GM23338 (cell line): ENCODE results near the gene CHMP4B. TPM values are rescaled to one million over a fixed set of nuclear protein-coding genes. Genes with fewer than 3 reads are reported as not detected.

Source experiments
- ATAC-seq: fragments of 200-7000 bp; cut with Tn5 transposase; 3 replicates; pipeline ENCODE4 v1.9.1; 2020
- DNase-seq: peaks from one replicate; pipeline ENCODE4 v3.0.0-alpha.2; 2015; ENCODE audit warnings: low spot score
- H2AFZ ChIP-seq: fragments of 200-600 bp; sonication (generic); 2 replicates; pipeline ENCODE4 v1.8.0; 2016; ENCODE audit warnings: antibody characterized with exemption, mild to moderate bottlenecking, moderate library complexity
- H3F3A ChIP-seq: fragments of 200-600 bp; sonication (generic); replicated peaks from 2 replicates; pipeline ENCODE4 v1.8.0; 2017; ENCODE audit warnings: antibody characterized with exemption, mixed run types, low read depth
- H3K27ac ChIP-seq: fragments of 200-600 bp; sonication (generic); 2 replicates; pipeline ENCODE4 v1.6.1; 2016; ENCODE audit warnings: low read depth
- H3K27me3 ChIP-seq: fragments of 200-600 bp; sonication (generic); 2 replicates; pipeline ENCODE4 v1.8.0; 2016; ENCODE audit warnings: mild to moderate bottlenecking, mixed run types, moderate library complexity; ENCODE audit not compliant: insufficient read depth
- H3K36me3 ChIP-seq: fragments of 200-600 bp; sonication (generic); 2 replicates; pipeline ENCODE4 v1.8.0; 2016; ENCODE audit warnings: mild to moderate bottlenecking; ENCODE audit not compliant: insufficient read depth
- H3K4me1 ChIP-seq: fragments of 200-600 bp; sonication (generic); 2 replicates; pipeline ENCODE4 v1.8.0; 2016; ENCODE audit warnings: mild to moderate bottlenecking, moderate library complexity; ENCODE audit not compliant: insufficient read depth
- H3K4me2 ChIP-seq: fragments of 200-600 bp; sonication (generic); 2 replicates; pipeline ENCODE4 v1.7.1; 2017; ENCODE audit warnings: mixed run types
- H3K4me3 ChIP-seq: fragments of 200-600 bp; sonication (generic); 2 replicates; pipeline ENCODE4 v1.6.1; 2016; ENCODE audit warnings: mixed run types
- H3K79me2 ChIP-seq: fragments of 200-600 bp; sonication (generic); replicated peaks from 2 replicates; pipeline ENCODE4 v1.8.0; 2017; ENCODE audit warnings: mild to moderate bottlenecking; ENCODE audit not compliant: insufficient read depth
- H3K9me2 ChIP-seq: fragments of 200-600 bp; sonication (generic); 2 replicates; pipeline ENCODE4 v1.8.0; 2017; ENCODE audit not compliant: insufficient read depth
- H4K20me1 ChIP-seq: fragments of 200-600 bp; sonication (generic); replicated peaks from 2 replicates; pipeline ENCODE4 v1.8.0; 2017; ENCODE audit warnings: mild to moderate bottlenecking; ENCODE audit not compliant: insufficient read depth
- H3K27ac Mint-ChIP-seq: 2 replicates; pipeline ENCODE4 v1.8.0; 2020; ENCODE audit warnings: inconsistent platforms, mild to moderate bottlenecking, moderate library complexity, mixed read lengths
- H3K27me3 Mint-ChIP-seq: 3 replicates; pipeline ENCODE4 v1.8.0; 2022; ENCODE audit warnings: low read depth, mild to moderate bottlenecking, moderate library complexity, mixed read lengths, inconsistent platforms; ENCODE audit not compliant: insufficient read depth, poor library complexity
- H3K36me3 Mint-ChIP-seq: 3 replicates; pipeline ENCODE4 v1.8.0; 2021; ENCODE audit warnings: low read depth, mild to moderate bottlenecking, inconsistent platforms, moderate library complexity, mixed read lengths
- H3K4me1 Mint-ChIP-seq: 3 replicates; pipeline ENCODE4 v1.8.0; 2020; ENCODE audit warnings: mild to moderate bottlenecking, inconsistent platforms, mixed read lengths
- H3K4me3 Mint-ChIP-seq: 3 replicates; pipeline ENCODE4 v1.8.0; 2021; ENCODE audit warnings: moderate library complexity, mild to moderate bottlenecking, inconsistent platforms, mixed read lengths
- H3K9me3 Mint-ChIP-seq: 3 replicates; pipeline ENCODE4 v1.8.0; 2020; ENCODE audit warnings: moderate library complexity, mild to moderate bottlenecking, inconsistent platforms, mixed read lengths
- CREB1 ChIP-seq: fragments of 250-450 bp; sonication (Bioruptor Pico); IDR thresholded peaks from 2 replicates; pipeline ENCODE4 v1.5.0; 2020; ENCODE audit warnings: low read depth, mild to moderate bottlenecking, moderate library complexity
- EZH2 ChIP-seq: fragments of 200-600 bp; sonication (generic); IDR thresholded peaks from one replicate; pipeline ENCODE4 v1.8.0; 2017; ENCODE audit warnings: antibody characterized with exemption, mild to moderate bottlenecking, low read depth; ENCODE audit not compliant: unreplicated experiment
- EZH2phosphoT487 ChIP-seq: fragments of 200-600 bp; sonication (generic); IDR thresholded peaks from one replicate; pipeline ENCODE4 v1.8.1; 2018; ENCODE audit warnings: antibody characterized with exemption; ENCODE audit not compliant: unreplicated experiment
- JUNB ChIP-seq: IDR thresholded peaks from one replicate; pipeline ENCODE4 v1.6.1; 2016; ENCODE audit warnings: antibody characterized with exemption; ENCODE audit not compliant: unreplicated experiment
- NANOG ChIP-seq: IDR thresholded peaks from 2 replicates; pipeline ENCODE4 v1.6.1; 2016; ENCODE audit warnings: antibody characterized with exemption, borderline replicate concordance
- POLR2AphosphoS5 ChIP-seq: IDR thresholded peaks from 2 replicates; pipeline ENCODE4 v1.6.1; 2016; ENCODE audit warnings: antibody characterized with exemption, low read depth
- REST ChIP-seq: IDR thresholded peaks from one replicate; pipeline ENCODE4 v1.6.1; 2018; ENCODE audit warnings: antibody characterized with exemption; ENCODE audit not compliant: unreplicated experiment
- STAT1 ChIP-seq: IDR thresholded peaks from one replicate; pipeline ENCODE4 v1.6.1; 2016; ENCODE audit warnings: antibody characterized with exemption; ENCODE audit not compliant: unreplicated experiment
- ZNF114 ChIP-seq: fragments of 250-450 bp; sonication (Bioruptor Pico); IDR thresholded peaks from 2 replicates; pipeline ENCODE4 v1.5.0; 2020; ENCODE audit warnings: mild to moderate bottlenecking, moderate library complexity
- ZNF331 ChIP-seq: fragments of 250-450 bp; sonication (Bioruptor Pico); IDR thresholded peaks from 2 replicates; pipeline ENCODE4 v1.5.0; 2020; ENCODE audit warnings: low read depth, mild to moderate bottlenecking, moderate library complexity
- ZNF462 ChIP-seq: fragments of 250-450 bp; sonication (Bioruptor Pico); IDR thresholded peaks from 2 replicates; pipeline ENCODE4 v1.5.0; 2020; ENCODE audit warnings: mild to moderate bottlenecking, moderate library complexity
- polyA plus RNA-seq: library from polyadenylated mRNA; unstranded; fragments of >200 nt; fragmentation: Nextera tagmentation; extraction: Ambion mirVana; gene quantifications from 2 replicates; pipeline ENCODE4 v1.2.1, GENCODE V29; 2016
- total RNA-seq: library from RNA; depleted of rRNA; stranded (reverse); fragments of >200 nt; shearing (Covaris generic); gene quantifications from 2 replicates; pipeline ENCODE4 v1.2.3, GENCODE V29; 2014
- TF ChIP-seq, protein P1 (sequence below): IDR thresholded peaks from 2 replicates; pipeline ENCODE4 v1.6.1; 2016; ENCODE audit warnings: antibody characterized with exemption
- TF ChIP-seq, protein P2 (sequence below), 2 experiments: fragments of 200-600 bp in 1 of 2; sonication (generic) in 1 of 2; conservative IDR thresholded peaks; 2 replicates each; pipeline versions ENCODE4 v1.5.1 to v1.6.1; 2016 to 2017; ENCODE audit warnings: antibody characterized with exemption in 2 of 2, low read depth in 2 of 2, mild to moderate bottlenecking in 2 of 2, moderate library complexity in 1 of 2

CHMP4B gene
- total and polyA plus RNA-seq, 2 experiments from 2014 or later, result 14.5 to 49.3 TPM

DNA sequence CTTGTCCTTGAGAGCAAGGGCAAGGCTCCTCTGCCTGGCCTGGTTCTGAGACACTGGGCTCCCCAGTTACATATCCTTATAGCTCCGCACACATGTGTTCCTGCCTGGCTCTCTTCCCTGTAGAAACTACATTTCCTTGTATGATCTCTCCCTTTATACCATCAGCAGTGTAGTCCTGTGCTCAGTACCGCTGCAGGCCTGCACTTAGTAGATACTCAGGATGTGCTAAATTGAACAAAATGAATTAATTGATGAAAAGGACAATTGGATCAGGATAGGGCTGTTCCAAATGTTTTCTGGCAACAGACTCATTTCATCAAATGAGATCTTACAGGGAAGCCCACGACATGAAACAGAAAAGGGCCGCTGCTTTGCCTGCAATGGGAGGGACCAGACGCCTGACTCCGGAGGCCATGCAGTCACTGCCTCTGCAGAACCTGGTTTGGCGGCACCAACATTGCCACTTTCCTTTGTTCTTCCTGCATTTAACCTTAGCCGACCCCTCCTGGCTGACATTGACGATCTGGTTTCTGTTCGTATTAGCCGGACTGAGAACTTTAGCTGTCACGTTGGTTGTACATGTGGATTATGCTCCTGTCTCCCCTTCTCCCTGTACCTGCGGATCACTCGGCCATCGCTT lies 53.3 kb downstream of the CHMP4B start:
- H3K27ac Mint-ChIP-seq, result no peak overlapping the region
- H3K9me3 Mint-ChIP-seq, result no peaks in the 10 kb centered on the region
- Histone ChIP-seq H3K36me3 (no peaks in the 10 kb centered on the region), H3K9me2 (no peaks in the 10 kb centered on the region), H2AFZ (peak overlapping the region; percentile 47; the same call in 1 of the 2 replicates), H3K4me1 (no peaks in the 10 kb centered on the region; the same call in 1 of the 2 replicates), H3K4me2 (no peak overlapping the region), H3K27ac (no peak overlapping the region), H3K4me3 (no peak overlapping the region), H3K79me2 (no peaks in the 10 kb centered on the region), H3F3A (no peaks in the 10 kb centered on the region), H4K20me1 (no peaks in the 10 kb centered on the region), H3K27me3 (no peaks in the 10 kb centered on the region)
- no peak for DNase-seq
- peaks cover 17% of the 10 kb centered on the region for H3K4me1 Mint-ChIP-seq
- ATAC-seq, result no peak
- no peaks in the 10 kb centered on the region for H3K27me3 Mint-ChIP-seq
- no peaks in the 10 kb centered on the region for H3K36me3 Mint-ChIP-seq
- H3K4me3 Mint-ChIP-seq, result no peak overlapping the region
- TF ChIP-seq EZH2phosphoT487 (no peak), EZH2 (no peak), JUNB (no peak), POLR2AphosphoS5 (no peak), ZNF114 (CRISPR knock-in tag) (no peak), ZNF462 (CRISPR knock-in tag) (no peak), NANOG (no peak), CREB1 (no peak), ZNF331 (CRISPR knock-in tag) (no peak), STAT1 (no peak), REST (no peak)
- TF ChIP-seq, protein P1, sequence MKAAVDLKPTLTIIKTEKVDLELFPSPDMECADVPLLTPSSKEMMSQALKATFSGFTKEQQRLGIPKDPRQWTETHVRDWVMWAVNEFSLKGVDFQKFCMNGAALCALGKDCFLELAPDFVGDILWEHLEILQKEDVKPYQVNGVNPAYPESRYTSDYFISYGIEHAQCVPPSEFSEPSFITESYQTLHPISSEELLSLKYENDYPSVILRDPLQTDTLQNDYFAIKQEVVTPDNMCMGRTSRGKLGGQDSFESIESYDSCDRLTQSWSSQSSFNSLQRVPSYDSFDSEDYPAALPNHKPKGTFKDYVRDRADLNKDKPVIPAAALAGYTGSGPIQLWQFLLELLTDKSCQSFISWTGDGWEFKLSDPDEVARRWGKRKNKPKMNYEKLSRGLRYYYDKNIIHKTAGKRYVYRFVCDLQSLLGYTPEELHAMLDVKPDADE, result no peak
- TF ChIP-seq, protein P2, sequence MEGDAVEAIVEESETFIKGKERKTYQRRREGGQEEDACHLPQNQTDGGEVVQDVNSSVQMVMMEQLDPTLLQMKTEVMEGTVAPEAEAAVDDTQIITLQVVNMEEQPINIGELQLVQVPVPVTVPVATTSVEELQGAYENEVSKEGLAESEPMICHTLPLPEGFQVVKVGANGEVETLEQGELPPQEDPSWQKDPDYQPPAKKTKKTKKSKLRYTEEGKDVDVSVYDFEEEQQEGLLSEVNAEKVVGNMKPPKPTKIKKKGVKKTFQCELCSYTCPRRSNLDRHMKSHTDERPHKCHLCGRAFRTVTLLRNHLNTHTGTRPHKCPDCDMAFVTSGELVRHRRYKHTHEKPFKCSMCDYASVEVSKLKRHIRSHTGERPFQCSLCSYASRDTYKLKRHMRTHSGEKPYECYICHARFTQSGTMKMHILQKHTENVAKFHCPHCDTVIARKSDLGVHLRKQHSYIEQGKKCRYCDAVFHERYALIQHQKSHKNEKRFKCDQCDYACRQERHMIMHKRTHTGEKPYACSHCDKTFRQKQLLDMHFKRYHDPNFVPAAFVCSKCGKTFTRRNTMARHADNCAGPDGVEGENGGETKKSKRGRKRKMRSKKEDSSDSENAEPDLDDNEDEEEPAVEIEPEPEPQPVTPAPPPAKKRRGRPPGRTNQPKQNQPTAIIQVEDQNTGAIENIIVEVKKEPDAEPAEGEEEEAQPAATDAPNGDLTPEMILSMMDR (conservative IDR thresholded peaks at IDR 0.05; ENCODE audit: low read depth in 2 of 2), result no peak
